Limb (tissue), 2 donors: ENCODE results near the gene NDE1.
"Not testable (repeated sequence)": the region's sequence is repeated elsewhere in the genome, so short reads cannot be mapped to it uniquely, and the experiment has no call there.

Experiments
- DNase-seq, 2 donors: peaks; one replicate each; pipeline ENCODE4 v3.0.0-alpha.2; 2016; ENCODE audit errors: extremely low spot score in 2 of 2

NDE1 gene

DNA sequence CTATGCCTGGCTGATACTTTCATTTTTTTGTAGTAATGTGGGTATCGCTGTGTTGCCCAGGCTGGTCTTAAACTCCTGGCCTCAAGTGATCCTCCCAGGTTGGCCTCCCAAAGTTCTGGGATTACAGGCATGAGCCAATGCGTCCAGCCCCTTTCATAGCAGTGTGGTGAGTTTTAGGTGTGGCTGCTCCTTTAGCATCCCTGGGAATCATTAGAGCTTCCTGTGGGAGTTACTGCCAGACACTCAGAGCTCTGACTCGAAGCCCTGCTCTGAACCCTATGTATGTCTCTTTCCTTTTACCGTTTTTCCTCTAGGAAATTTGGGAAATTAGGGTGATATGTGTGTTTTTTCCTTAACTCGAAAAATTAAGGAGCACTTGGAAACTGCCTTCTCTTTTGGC lies 44.5 kb downstream of the NDE1 start:
- no peak for DNase-seq

DNA sequence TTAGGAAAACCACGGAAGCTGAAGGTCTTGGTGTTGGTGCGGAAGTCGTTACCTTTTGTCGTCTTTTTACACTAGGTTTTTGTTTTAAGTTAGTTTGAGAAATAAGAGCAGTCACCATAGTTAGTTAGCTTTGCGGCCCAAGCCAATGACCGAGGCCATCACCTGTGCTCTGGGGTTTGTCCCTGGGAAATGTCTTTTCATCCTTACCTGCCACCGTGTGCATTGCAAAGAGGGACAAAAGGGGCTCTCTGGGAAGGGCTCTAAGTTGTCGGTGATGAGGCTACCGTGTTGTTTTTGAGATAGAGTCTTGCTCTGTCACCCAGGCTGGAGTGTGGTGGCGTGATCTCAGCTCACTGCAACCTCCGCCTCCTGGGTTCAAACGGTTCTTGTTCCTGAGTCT lies 49.8 kb downstream of the NDE1 start:
- no peak for DNase-seq

DNA sequence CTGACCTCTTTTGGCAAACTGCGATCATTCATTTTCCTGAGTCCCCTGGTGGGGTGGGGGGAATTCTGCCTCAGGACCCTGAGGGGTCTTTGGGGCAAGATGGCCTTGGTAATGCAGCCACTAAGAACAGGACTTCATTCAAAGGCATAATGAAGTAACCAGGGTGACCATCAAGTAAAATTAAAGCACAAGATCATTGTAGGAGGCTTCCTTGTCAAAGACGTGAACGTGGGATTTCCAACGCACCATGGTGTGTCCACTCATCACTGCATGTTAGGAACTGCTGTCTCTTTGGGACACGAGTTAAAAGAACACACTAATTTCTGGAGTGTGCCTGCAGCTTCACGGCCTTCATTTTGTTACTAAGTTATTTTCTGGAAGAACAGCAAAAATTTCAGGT lies 51.3 kb downstream of the NDE1 start:
- no peak for DNase-seq

GRCh38 chr16:15701975-15702970 lies 52.2 kb downstream of the NDE1 start:
- DNase-seq = peak in 1 of 2 donors; percentile 6

GRCh38 chr16:15703029-15703736 lies 53.1 kb downstream of the NDE1 start:
- DNase-seq = no peak

- DNase-seq = peak; percentile 40 to 77
These were observed 54.5 kb downstream of the NDE1 start for GRCh38 chr16:15704545-15704987.

DNA sequence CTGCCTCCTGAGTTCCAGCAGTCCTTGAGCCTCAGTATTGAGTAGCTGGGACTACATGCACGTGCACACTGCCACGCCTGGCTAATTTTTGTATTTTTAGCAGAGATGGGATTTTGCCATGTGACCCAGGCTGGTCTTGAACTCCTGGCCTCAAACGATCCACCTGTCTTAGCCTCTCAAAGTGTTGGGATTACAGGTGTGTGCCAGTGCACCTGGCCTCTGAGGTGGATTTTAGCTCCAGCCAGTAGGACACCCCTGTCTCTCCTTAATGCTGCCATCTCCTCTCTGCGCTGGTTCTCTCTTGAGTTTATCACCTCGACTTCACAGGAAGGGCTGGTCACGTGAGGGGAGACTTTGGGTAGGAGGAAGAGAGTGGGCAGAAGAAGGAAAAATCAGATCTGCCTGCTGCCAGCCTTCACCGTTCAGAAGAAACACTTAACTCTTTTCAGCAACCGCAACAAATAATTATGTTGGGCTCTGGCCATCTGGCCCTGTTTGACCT lies 55.1 kb downstream of the NDE1 start:
- DNase-seq = no peak

DNA sequence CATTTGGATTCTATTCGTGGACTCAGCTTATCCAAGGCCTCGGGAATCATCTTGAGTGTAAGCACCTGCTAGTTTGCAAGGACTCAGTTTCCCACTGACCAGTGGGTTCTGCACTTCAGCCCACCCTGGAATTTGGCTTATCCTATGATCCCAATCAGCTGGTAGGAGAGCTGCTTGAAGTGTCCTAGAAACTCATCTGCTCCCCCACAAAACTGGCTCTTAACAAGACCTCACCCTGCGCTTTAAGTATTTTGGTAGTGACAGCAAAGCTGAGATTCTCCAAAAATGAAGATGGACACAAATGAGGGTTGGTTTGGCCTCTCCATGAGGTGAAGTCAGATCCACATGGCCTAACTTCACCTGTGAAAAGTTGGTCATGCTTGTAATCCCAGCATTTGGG lies 57.3 kb downstream of the NDE1 start:
- no peak for DNase-seq

DNA sequence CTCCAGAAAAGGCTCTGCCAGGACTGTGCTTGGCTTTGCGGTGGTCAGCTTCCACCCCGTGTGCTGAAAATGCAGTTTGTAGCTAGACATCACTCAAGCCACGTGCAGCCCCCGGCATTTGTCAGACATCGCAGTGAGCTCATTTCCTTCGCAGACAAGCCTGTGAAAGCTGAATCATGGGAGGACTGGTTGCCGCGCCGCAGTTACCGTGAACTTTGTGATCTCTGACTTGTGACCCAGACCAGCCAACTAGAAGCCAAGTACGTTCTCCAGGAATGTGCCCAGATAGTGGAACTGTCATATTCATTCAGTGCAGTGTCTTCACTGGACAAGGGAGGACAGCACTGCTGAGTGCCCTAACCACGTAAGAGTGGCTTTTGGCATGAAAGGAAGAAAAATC lies 58.1 kb downstream of the NDE1 start:
- DNase-seq = no peak

GRCh38 chr16:15708997-15709396 lies 59.0 kb downstream of the NDE1 start:
- no peak for DNase-seq

GRCh38 chr16:15714393-15715172 lies 64.5 kb downstream of the NDE1 start:
- no peak for DNase-seq

- DNase-seq = no peak
These were observed 65.2 kb downstream of the NDE1 start for GRCh38 chr16:15715221-15715620.

DNA sequence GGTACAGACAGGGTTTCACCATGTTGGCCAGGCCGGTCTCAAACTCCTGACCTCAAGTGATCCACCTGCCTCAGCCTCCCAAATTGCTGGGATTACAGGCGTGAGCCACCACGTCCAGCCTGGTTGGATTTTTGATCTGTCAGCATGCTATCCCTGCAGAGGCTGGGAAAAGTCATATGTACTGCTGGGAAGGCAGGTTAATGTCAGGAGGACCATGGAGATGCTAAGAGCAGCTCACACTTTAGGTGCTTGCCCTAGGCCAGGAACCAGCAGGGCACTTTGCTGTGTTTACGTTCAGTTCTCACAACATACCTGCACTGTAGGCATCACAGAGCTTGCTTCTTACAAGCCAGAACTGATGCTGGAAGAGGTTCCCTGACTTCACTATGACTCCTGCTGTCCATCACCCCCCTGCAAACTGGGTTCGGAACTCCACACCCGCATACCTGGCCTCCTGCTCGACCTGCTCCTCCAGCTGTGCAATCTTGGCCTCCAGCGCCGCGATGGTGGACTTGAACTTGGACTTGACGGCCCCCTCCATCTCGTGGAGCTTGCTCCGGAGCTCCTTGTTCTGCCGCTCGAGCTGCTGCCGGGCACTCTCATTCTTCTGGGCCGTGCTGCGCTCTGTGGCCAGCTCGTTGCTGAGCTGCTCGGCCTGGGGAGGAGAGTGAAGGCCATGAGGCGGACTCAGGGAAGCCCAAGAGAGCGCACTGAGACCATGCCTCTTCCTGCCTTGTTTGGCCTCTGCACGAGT lies 66.8 kb downstream of the NDE1 start:
- DNase-seq = no peak

DNA sequence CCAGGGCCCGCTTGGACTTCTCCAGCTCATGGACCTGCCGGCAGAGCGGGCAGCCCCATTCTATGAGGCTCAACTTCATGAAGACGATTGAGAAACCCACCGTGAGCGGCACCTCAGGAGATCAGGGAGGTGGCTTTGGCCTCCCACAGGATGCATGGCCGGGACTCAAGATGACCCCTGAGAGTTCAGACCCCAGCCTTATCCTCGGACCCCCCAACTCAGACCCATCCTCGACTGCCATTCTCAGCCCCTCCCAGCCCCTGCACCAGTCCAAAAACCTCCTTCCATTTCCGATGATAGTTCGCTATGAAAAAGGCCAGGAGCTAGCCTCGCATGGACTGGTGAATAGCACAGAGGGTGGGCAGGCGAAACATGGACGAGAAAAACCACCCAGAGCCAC lies 71.0 kb downstream of the NDE1 start:
- no peak for DNase-seq

DNA sequence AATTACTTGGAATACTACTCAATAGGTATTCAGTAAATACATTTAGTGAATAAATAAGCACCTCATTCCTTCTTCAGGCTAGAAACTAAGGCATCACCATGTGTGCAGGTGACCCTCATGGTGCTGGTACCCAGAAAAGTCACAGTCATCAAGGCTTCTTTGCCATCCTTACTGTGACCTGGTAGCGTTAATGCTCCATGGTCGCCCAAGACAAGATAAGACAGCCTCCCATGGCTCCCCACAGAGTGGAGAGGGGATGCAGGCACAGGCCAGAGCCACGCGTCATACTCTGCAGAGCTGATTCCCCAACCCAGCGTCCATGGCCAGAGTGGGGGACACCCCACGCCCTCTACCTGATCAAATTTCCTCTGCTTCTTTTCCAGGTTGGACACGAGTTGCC lies 73.8 kb downstream of the NDE1 start:
- no peak for DNase-seq

GRCh38 chr16:15725641-15726240 lies 75.7 kb downstream of the NDE1 start:
- DNase-seq = no peak

DNA sequence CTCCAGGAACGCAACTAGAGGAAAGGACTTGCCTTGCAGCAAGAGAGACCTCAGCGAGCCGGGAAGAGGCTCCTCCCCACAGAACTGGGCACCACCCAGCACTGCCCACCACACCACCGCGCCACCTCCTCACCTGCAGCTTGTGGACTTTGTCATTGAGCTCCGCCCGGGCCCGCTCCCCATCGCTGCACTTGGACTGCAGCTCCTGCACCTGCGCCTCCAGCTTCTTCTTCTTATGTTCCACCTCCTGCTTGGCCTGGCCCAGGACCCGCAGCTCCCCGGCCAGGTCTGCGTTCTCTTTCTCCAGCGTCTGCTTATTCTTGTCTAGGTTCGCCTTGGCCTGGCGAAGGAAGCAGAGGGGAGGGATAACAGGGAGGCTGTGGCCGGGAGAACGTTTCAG lies 76.7 kb downstream of the NDE1 start:
- no peak for DNase-seq

DNA sequence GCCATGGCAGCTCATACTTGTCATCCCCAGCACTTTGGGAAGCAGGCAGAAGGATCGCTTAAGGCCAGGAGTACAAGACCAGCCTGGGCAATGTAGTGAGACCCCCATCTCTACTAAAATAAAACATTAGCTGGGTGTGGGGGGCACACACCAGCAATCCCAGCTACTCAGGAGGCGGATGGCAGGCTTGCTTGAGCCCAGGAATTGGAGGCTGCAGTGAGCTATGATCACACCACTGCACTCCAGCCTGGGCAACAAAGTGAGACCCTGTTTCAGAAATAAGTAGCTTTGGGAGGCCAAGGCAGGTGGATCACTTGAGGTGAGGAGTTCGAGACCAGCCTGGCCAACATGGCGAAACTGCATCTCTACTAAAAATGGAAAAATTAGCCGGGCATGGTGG lies 77.7 kb downstream of the NDE1 start:
- DNase-seq = not testable (repeated sequence)

GRCh38 chr16:15729152-15729551 lies 79.1 kb downstream of the NDE1 start:
- DNase-seq = no peak

DNA sequence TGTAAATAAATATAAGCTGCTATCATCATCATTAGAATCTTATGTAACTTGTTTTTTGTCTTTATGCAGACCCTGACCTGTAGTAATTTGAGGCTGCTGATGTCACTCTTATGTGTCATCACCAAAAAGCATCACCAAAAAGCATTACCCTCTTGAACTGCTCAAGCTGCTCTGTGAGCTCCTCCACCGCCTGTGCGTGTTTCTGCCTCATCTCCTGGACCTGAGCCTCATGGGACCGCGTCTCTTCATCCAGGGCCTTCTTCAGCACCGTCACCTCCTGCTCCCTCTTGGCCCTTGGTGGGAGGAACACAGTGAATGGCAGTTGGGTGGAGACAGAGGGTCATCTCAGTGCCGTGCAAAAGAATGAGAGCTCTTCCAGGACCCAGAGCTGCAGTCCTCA lies 82.4 kb downstream of the NDE1 start:
- DNase-seq = no peak
